Measurements from ENCODE around the gene ABHD16B. TPM values are rescaled to one million over a fixed set of nuclear protein-coding genes. Genes with fewer than 3 reads are reported as not detected.

Gene ABHD16B
- total and polyA plus RNA-seq, 2 of the 13 experiments (the other 11 are each of a cell fraction or from before 2014, with no cell fraction given): not detected

DNA sequence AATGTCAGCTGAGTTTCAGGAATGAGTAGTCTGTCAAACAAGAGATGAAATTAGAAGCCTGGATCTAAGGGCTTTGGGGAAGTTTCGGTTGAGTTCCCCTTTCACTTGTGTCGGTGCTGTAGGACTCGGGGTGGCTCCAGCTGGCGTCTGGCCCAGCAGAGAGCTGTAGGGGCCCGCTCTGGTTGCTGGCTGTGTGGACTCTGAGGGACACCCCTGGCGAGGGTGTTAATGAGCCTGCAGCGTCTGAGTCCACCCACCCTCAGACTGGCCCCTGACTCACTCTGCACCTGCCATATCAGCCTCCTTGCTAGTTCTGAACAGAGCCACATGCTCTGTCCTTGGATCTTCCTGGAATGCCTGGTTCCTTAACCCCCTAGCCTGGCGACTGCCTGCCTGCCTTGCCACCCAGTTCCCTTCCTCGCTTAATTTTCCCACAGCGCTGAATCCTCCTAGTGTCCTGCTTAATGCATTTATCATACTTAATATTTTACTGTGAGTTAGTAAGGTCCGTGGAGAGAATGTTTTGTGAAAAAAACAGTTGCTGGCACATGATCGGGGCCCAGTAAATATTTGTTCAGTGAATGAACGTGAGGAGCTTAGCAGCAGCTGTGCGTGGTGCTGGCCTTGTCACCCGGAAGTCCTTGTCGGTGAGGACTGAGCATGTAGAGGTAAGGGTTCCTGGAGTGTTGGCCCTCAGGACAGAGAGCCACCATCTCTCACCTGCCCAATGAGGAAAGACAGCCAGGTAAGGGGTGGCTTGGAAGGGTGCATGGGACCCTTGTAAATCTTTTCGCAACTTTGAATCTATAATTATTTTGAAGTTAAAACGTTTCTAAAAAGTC lies 35.2 kb downstream of the ABHD16B start (continued):
- TF ChIP-seq SAFB2 (CRISPR knock-in tag; IDR thresholded peaks at IDR 0.05; ENCODE audit: borderline replicate concordance, low read depth): 0 out of 2 replicates have a peak, but pooled peaks have one; percentile 73
- TF ChIP-seq, protein P1, sequence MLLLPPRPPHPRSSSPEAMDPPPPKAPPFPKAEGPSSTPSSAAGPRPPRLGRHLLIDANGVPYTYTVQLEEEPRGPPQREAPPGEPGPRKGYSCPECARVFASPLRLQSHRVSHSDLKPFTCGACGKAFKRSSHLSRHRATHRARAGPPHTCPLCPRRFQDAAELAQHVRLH (CRISPR knock-in tag; IDR thresholded peaks at IDR 0.05; ENCODE audit: borderline replicate concordance, low read depth): peak; percentile 42; the same call in 1 of the 2 replicates
- no peak for TF ChIP-seq ZNF235 (CRISPR knock-in tag; IDR thresholded peaks at IDR 0.05; ENCODE audit: borderline replicate concordance)
- TF ChIP-seq POLR2A (IDR thresholded peaks at IDR 0.05; ENCODE audit: insufficient read depth in 1 of 2, low read depth in 2 of 2, low read length in 2 of 2): peak; percentile 46 to 60; a peak in 3 of 4 replicates
- peak; percentile 85; the same call in 1 of the 2 replicates for TF ChIP-seq SMAD9 (CRISPR knock-in tag; IDR thresholded peaks at IDR 0.05)
- TF ChIP-seq ZNF766 (CRISPR knock-in tag; IDR thresholded peaks at IDR 0.05; ENCODE audit: borderline replicate concordance): peak; percentile 24; the same call in 1 of the 2 replicates
- TF ChIP-seq, protein P2, sequence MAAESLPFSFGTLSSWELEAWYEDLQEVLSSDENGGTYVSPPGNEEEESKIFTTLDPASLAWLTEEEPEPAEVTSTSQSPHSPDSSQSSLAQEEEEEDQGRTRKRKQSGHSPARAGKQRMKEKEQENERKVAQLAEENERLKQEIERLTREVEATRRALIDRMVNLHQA (CRISPR knock-in tag; IDR thresholded peaks at IDR 0.05): no peak
- TF ChIP-seq KDM1A (CRISPR knock-in tag; IDR thresholded peaks at IDR 0.05): no peak
- TF ChIP-seq RCOR2 (CRISPR knock-in tag; IDR thresholded peaks at IDR 0.05): no peak; the same call in 1 of the 2 replicates
- TF ChIP-seq HNRNPL (IDR thresholded peaks at IDR 0.05; ENCODE audit: low read depth, low read length): peak; percentile 67; the same call in 1 of the 2 replicates
- peak; percentile 9; the same call in 1 of the 2 replicates for TF ChIP-seq SIX4 (CRISPR knock-in tag; IDR thresholded peaks at IDR 0.05)
- TF ChIP-seq, protein P3, sequence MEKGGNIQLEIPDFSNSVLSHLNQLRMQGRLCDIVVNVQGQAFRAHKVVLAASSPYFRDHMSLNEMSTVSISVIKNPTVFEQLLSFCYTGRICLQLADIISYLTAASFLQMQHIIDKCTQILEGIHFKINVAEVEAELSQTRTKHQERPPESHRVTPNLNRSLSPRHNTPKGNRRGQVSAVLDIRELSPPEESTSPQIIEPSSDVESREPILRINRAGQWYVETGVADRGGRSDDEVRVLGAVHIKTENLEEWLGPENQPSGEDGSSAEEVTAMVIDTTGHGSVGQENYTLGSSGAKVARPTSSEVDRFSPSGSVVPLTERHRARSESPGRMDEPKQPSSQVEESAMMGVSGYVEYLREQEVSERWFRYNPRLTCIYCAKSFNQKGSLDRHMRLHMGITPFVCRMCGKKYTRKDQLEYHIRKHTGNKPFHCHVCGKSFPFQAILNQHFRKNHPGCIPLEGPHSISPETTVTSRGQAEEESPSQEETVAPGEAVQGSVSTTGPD (CRISPR knock-in tag; IDR thresholded peaks at IDR 0.05): no peak
- TF ChIP-seq PHF8 (CRISPR knock-in tag; IDR thresholded peaks at IDR 0.05): peak; percentile 58
- TF ChIP-seq, protein P4, sequence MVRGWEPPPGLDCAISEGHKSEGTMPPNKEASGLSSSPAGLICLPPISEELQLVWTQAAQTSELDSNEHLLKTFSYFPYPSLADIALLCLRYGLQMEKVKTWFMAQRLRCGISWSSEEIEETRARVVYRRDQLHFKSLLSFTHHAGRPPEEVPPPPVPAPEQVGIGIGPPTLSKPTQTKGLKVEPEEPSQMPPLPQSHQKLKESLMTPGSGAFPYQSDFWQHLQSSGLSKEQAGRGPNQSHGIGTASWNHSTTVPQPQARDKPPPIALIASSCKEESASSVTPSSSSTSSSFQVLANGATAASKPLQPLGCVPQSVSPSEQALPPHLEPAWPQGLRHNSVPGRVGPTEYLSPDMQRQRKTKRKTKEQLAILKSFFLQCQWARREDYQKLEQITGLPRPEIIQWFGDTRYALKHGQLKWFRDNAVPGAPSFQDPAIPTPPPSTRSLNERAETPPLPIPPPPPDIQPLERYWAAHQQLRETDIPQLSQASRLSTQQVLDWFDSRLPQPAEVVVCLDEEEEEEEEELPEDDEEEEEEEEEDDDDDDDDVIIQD (CRISPR knock-in tag; IDR thresholded peaks at IDR 0.05; ENCODE audit: low read depth): no peak
- 0 out of 2 replicates have a peak, but pooled peaks have one; percentile 20 for TF ChIP-seq ZNF777 (CRISPR knock-in tag; IDR thresholded peaks at IDR 0.05)
- TF ChIP-seq, protein P5, sequence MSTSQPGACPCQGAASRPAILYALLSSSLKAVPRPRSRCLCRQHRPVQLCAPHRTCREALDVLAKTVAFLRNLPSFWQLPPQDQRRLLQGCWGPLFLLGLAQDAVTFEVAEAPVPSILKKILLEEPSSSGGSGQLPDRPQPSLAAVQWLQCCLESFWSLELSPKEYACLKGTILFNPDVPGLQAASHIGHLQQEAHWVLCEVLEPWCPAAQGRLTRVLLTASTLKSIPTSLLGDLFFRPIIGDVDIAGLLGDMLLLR (CRISPR knock-in tag; IDR thresholded peaks at IDR 0.05): 0 out of 2 replicates have a peak, but pooled peaks have one; percentile 47

Data from HepG2 (cell line).